GM21737 (cell line): ENCODE results near the gene TCEANC.
"Not testable (repeated sequence)": the region's sequence is repeated elsewhere in the genome, so short reads cannot be mapped to it uniquely, and the experiment has no call there.

Experiments
- ATAC-seq: cut with Tn5 transposase; IDR thresholded peaks from one replicate; pipeline ENCODE4 v1.9.1; 2021; ENCODE audit warnings: mild to moderate bottlenecking, moderate library complexity; ENCODE audit not compliant: unreplicated experiment

The TCEANC gene

GRCh38 chrX:13654116-13654515 is 1.2 kb downstream of the TCEANC start:
- no peak for ATAC-seq

GRCh38 chrX:13655674-13656073 is 2.7 kb downstream of the TCEANC start:
- ATAC-seq: no peak

GRCh38 chrX:13658602-13659001 is 5.7 kb downstream of the TCEANC start:
- ATAC-seq: no peak

- no peak for ATAC-seq
Observed at GRCh38 chrX:13659063-13659462, 6.1 kb downstream of the TCEANC start.

- ATAC-seq: no peak
Observed at GRCh38 chrX:13661735-13662288, 8.9 kb downstream of the TCEANC start.

- no peak for ATAC-seq
Observed at GRCh38 chrX:13662355-13662791, 9.4 kb downstream of the TCEANC start.

- ATAC-seq: no peak
Observed at GRCh38 chrX:13664020-13664419, 11.1 kb downstream of the TCEANC start.

- no peak for ATAC-seq
Observed at GRCh38 chrX:13666836-13667235, 13.9 kb downstream of the TCEANC start.

- no peak for ATAC-seq
Observed at GRCh38 chrX:13667919-13668318, 15.0 kb downstream of the TCEANC start.

GRCh38 chrX:13669246-13669737 is 16.4 kb downstream of the TCEANC start:
- no peak for ATAC-seq

GRCh38 chrX:13669755-13670154 is 16.8 kb downstream of the TCEANC start:
- ATAC-seq: not testable (repeated sequence)

GRCh38 chrX:13670197-13670596 is 17.3 kb downstream of the TCEANC start:
- ATAC-seq: no peak

- no peak for ATAC-seq
Observed at GRCh38 chrX:13673016-13673415, 20.1 kb downstream of the TCEANC start.

- no peak for ATAC-seq
Observed at GRCh38 chrX:13676885-13677284, 23.9 kb downstream of the TCEANC start.

GRCh38 chrX:13679700-13680099 is 26.8 kb downstream of the TCEANC start:
- not testable (repeated sequence) for ATAC-seq

- ATAC-seq: no peak
Observed at GRCh38 chrX:13681595-13681994, 28.7 kb downstream of the TCEANC start.

- ATAC-seq: no peak
Observed at GRCh38 chrX:13684361-13684760, 31.4 kb downstream of the TCEANC start.

GRCh38 chrX:13685126-13685763 is 32.3 kb downstream of the TCEANC start:
- no peak for ATAC-seq

- ATAC-seq: no peak
Observed at GRCh38 chrX:13687203-13687602, 34.3 kb downstream of the TCEANC start.

- no peak for ATAC-seq
Observed at GRCh38 chrX:13688384-13688957, 35.5 kb downstream of the TCEANC start.

GRCh38 chrX:13688958-13689740 is 36.2 kb downstream of the TCEANC start, which contains the start of gene RAB9A:
RAB9A (plus strand) TSS chrX:13689128; CDS start chrX:13708747, 19,619 bp downstream.
- ATAC-seq: peak; percentile 68
